Measurements from ENCODE around the gene H6PD.

Gene H6PD

GRCh38 chr1:9294405-9294773 is 59.8 kb downstream of the H6PD start:
- no peaks in the 10 kb centered on the region for H4K20me1 ChIP-seq (ENCODE audit: insufficient read depth)
- H3K4me2 ChIP-seq = peak overlapping the region; percentile 95

GRCh38 chr1:9294910-9295636 is 60.5 kb downstream of the H6PD start:
- Histone ChIP-seq H3K4me1 (ENCODE audit: low read depth, poor library complexity, severe bottlenecking) (peaks cover 44% of the 10 kb centered on the region), H3K36me3 (ENCODE audit: insufficient read depth) (no peaks in the 10 kb centered on the region), H4K20me1 (ENCODE audit: insufficient read depth) (no peaks in the 10 kb centered on the region), H3K4me3 (IDR thresholded peaks at IDR 0.05; ENCODE audit: insufficient read depth, low read depth, low read length) (no peak overlapping the region), H3K27me3 (ENCODE audit: insufficient read depth, low read depth) (no peaks in the 10 kb centered on the region; the same call in 1 of the 2 replicates), H2AFZ (ENCODE audit: low read depth) (0 out of 2 replicates have a peak overlapping the region, but pooled peaks have one; percentile 2), H3K4me2 (peak overlapping the region; percentile 95), H3K27ac (peak overlapping the region; percentile 60), H3K9ac (peak overlapping the region; percentile 44; the same call in 1 of the 2 replicates), H3K79me2 (ENCODE audit: insufficient read depth, low read depth) (peaks cover 55% of the 10 kb centered on the region)
- peak; percentile 40; the same call in 1 of the 2 replicates for TF ChIP-seq CTCF (conservative IDR thresholded peaks at IDR 0.05; ENCODE audit: low read depth, low read length)

More at GRCh38 chr1:9294405-9294773, 59.8 kb downstream of the H6PD start:
- peak overlapping the region; percentile 44; the same call in 1 of the 2 replicates for H3K9ac ChIP-seq
- H3K79me2 ChIP-seq (ENCODE audit: insufficient read depth, low read depth) = peaks cover 50% of the 10 kb centered on the region
- H3K4me1 ChIP-seq (ENCODE audit: low read depth, poor library complexity, severe bottlenecking) = peaks cover 48% of the 10 kb centered on the region
- no peaks in the 10 kb centered on the region; the same call in 1 of the 2 replicates for H3K27me3 ChIP-seq (ENCODE audit: insufficient read depth, low read depth)
- peak overlapping the region; percentile 49 for H3K4me3 ChIP-seq (IDR thresholded peaks at IDR 0.05; ENCODE audit: insufficient read depth, low read depth, low read length)
- no peak overlapping the region for H2AFZ ChIP-seq (ENCODE audit: low read depth)
- no peak for TF ChIP-seq CTCF (conservative IDR thresholded peaks at IDR 0.05; ENCODE audit: low read depth, low read length)
- no peaks in the 10 kb centered on the region for H3K36me3 ChIP-seq (ENCODE audit: insufficient read depth)
- peak overlapping the region; percentile 60 for H3K27ac ChIP-seq

GRCh38 chr1:9295884-9296283 is 61.3 kb downstream of the H6PD start:
- Histone ChIP-seq H2AFZ (ENCODE audit: low read depth) (no peak overlapping the region), H3K36me3 (ENCODE audit: insufficient read depth) (no peaks in the 10 kb centered on the region), H4K20me1 (ENCODE audit: insufficient read depth) (no peaks in the 10 kb centered on the region), H3K4me3 (IDR thresholded peaks at IDR 0.05; ENCODE audit: insufficient read depth, low read depth, low read length) (no peak overlapping the region), H3K4me2 (peak overlapping the region; percentile 95), H3K4me1 (ENCODE audit: low read depth, poor library complexity, severe bottlenecking) (peaks cover 47% of the 10 kb centered on the region), H3K27me3 (ENCODE audit: insufficient read depth, low read depth) (no peaks in the 10 kb centered on the region; the same call in 1 of the 2 replicates), H3K27ac (peak overlapping the region; percentile 60), H3K9ac (peak overlapping the region; percentile 11; the same call in 1 of the 2 replicates), H3K79me2 (ENCODE audit: insufficient read depth, low read depth) (peaks cover 61% of the 10 kb centered on the region)
- TF ChIP-seq CTCF (conservative IDR thresholded peaks at IDR 0.05; ENCODE audit: low read depth, low read length) = no peak

- H3K27me3 ChIP-seq (ENCODE audit: insufficient read depth, low read depth) = no peaks in the 10 kb centered on the region
- peaks cover 70% of the 10 kb centered on the region for H3K79me2 ChIP-seq (ENCODE audit: insufficient read depth, low read depth)
- no peak overlapping the region for H3K9ac ChIP-seq
- H3K27ac ChIP-seq = no peak overlapping the region
- peak overlapping the region; percentile 95; the same call in 1 of the 2 replicates for H3K4me2 ChIP-seq
- no peaks in the 10 kb centered on the region for H3K36me3 ChIP-seq (ENCODE audit: insufficient read depth)
- H3K4me3 ChIP-seq (IDR thresholded peaks at IDR 0.05; ENCODE audit: insufficient read depth, low read depth, low read length) = no peak overlapping the region
- H4K20me1 ChIP-seq (ENCODE audit: insufficient read depth) = no peaks in the 10 kb centered on the region
- TF ChIP-seq CTCF (conservative IDR thresholded peaks at IDR 0.05; ENCODE audit: low read depth, low read length) = no peak
- no peak overlapping the region for H2AFZ ChIP-seq (ENCODE audit: low read depth)
- H3K4me1 ChIP-seq (ENCODE audit: low read depth, poor library complexity, severe bottlenecking) = peaks cover 47% of the 10 kb centered on the region
These were observed 62.3 kb downstream of the H6PD start for GRCh38 chr1:9296850-9297249.
